GM19467 (cell line): ENCODE results near the gene ADAMTS2.

Experiments used
- ATAC-seq: cut with Tn5 transposase; IDR thresholded peaks from one replicate; pipeline ENCODE4 v1.9.1; 2021; ENCODE audit warnings: mild to moderate bottlenecking, moderate library complexity; ENCODE audit not compliant: unreplicated experiment

Gene ADAMTS2

DNA sequence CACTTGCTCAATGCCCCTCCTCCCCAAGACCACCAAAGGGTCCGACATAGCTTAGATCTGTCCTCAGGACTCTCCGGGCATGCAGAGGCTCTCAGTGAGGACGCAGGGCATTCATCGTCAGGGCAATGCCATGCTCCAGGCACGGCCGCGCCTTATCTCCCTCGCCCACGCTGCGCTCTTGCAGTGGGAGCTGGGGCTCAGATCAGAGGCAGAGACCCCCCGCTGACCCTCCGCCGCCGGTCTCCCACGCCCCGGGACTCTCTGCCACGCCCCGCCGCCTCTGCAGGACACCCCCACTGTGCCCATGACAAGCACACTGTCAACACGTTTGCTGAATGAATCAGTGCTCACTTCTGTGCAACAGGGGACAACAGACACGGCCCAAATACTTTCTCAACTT is 140.7 kb downstream of the ADAMTS2 start:
- no peak for ATAC-seq

DNA sequence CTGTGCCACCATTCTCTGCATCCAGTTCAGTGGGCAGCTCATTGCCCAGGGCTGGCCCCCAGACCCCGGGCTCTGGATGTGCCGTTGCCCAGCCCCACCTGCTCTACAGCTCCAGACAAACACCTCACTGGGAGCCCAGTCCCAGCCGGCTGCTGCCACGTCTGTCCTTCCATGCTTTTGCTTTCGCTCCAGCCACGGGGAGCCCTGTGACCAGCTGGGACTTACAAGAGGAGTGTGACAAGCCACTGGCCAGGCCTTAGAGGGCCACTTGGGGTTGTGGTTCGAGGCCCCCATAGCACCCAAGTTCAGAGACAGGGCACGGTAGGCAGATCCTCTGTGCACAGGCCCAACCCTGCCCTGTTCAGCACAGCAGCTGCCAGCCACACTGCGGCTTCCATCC is 142.0 kb downstream of the ADAMTS2 start:
- ATAC-seq = no peak

DNA sequence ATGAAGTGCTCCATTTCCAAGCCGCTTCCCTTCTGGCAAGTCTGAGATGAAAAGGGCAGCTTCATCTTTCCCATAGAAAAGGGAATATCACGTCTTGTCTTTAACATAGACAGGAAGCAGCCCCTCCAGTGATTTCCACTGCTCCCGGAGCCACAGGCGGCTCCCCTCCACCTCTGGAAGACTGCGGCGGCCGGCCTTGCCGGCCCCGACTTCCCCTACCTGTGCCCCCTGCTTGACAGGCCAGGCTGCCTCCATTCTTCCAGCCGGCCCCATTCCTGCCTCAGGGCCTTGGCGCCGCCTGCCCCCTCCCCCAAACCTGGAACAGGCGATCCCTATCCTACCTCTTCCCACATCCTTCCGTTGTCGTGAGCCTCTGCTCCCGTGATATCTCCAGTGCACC is 143.3 kb downstream of the ADAMTS2 start:
- ATAC-seq = no peak

DNA sequence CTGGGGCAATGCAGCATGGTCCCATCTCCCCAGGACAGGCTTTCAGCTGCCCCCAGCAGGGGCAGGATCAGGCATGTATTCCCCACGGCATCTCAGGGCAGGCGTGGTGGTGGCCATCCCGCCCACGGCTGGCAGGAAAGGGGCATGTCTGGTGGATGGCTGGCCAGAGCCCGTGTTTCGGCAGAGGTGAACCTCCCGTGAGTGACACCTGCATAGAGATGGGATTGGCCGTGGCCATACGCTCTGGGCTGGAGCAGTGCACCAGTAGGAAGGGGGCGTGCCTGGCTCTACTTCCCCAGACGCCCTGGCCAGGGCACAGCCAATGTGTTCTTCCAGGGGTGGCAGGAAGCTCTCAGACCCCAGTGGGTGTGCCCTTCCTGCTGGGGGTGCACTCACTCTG is 146.0 kb downstream of the ADAMTS2 start:
- no peak for ATAC-seq

DNA sequence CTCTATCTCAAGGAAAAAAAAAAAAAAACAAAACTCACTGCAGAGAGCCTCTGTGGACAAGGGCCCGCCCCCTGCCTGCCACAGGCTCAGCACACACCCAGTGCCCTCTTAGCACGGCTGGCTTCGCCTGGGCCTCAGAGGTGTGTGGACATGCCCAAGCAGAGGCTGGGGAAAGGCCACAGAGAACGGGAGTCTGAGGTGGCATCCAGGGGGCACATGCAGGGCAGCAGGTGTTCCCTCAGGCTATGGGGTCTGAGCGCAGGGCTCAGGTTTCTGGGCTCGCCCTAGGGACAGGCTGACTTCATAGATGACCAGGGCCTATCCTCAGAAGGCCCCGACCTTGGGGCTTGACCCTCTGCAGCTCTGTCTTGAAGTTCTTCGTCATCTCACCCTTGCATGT is 146.4 kb downstream of the ADAMTS2 start:
- no peak for ATAC-seq

DNA sequence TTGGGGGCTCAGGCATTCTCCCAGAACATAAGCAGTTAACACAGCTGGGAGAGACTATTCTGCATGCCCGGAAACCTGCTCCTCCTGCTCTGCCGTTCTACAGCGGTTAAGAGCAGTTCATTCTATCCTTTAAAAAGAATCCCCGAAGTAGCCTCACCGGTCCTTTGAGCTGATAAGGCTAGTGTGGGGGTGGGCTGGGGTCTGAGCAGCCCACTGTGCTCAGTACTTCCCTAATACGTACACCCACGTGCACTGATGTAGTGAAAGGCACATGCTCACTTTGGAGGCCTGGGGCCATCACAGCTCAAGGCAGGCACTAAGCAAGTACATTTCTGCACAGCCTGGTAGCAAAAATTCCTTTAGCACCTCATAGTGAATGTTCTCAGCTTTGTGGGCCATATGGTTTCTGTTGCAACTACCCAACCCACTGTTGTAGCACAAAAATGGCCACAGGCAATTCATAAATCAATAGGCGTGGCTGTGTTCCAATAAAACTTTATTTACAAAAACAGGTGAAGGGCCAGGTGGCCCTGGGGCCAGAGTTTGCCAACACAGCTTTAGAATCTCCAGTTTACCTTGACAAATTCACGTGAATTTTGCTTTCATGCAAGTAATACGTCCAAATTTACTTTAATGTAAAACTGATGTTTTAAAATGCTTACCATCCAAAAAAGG is 148.7 kb downstream of the ADAMTS2 start:
- ATAC-seq = no peak

DNA sequence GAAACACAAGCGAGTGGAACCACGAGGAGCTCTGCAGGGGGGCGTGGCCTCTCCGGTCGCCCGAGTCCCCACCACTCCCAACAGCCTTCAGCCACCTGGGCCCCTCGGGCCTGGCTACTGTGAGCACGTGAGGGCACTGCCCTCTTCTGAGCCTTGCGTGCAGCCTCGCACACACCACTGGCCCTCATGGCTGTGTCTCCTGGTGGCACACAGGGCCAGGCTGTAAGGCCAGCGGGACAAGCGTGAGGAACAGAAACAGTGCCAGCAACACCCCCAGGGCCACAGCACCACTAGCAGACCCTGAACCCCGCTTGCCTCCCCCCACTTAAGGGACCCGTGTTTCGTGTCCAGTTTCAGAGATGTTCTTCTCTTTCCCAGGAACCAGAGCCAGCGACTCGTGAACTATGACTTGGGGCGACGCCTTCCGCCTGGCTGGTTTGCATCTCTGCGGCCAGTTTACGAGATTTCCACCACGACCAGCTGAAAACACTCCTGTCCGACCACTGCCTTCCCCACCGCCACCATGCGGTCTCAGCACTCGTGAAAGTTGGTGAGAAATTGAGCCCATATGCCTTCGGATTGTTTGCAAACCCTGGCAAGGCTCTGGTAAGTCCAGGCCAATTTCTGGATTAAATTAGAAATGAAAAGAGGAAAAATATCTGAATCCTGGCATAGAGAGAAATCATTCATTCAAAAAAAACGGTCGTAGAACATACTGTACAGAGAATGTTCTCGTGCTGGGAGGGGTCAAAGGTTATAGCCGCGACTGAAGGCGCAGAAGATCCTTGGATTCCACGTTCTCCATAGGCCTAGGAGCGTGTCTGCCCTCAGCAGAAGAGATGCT is 149.5 kb downstream of the ADAMTS2 start:
- no peak for ATAC-seq

DNA sequence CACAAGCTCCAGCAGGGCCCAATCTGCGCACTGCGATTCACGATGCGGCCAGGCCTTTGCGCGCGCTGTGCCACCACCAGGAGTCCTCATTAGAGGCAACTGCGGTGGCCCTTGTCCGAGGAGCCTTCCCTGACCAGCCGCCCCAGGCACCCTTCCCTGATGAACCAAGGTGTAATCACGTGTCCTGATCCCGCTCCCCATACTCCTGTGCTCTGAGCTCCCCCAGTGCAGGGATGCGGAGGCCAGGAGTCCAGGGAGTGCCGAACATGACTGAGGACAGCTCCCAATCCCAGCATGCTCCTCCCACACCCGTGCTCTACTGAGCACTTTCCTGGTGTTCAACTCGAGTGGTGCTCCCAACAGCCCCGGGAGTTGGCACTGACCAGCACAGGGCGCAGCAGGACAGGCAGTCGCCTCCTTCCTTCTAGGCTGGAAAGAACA is 150.3 kb downstream of the ADAMTS2 start:
- no peak for ATAC-seq

DNA sequence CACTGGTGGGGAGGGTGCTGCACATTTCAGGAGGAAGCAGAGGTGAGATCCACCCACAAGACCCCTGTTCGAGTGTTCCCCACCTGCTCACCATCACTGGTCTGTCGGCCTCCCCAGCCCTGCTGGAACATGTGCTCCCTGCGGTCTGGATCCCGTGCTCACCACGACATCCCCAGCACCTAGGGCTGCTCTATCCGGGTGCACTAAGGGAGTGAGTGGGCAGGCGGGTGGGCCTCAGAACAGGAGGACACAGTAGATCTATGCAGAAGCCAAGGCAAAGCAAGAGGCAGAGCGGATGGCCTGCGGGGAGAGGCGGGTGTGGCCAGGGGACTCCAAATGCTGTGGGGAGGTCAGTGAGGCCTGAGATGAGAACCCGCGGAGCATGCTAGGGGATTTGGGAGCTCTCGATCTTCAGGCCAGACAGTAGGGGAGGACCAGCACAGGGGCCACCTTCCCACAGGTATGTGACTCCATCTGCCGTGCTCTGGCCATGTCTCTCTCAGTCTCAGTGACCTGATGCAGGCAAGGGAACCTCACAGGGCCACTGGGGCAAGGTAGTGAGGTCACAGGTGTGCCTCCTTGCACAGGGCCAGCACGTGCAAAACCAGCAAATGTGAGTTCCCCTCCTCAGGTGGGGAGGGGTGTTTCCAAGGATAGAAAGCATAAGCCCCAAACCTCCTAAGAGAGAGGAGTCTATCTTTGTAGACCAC is 150.9 kb downstream of the ADAMTS2 start:
- no peak for ATAC-seq

DNA sequence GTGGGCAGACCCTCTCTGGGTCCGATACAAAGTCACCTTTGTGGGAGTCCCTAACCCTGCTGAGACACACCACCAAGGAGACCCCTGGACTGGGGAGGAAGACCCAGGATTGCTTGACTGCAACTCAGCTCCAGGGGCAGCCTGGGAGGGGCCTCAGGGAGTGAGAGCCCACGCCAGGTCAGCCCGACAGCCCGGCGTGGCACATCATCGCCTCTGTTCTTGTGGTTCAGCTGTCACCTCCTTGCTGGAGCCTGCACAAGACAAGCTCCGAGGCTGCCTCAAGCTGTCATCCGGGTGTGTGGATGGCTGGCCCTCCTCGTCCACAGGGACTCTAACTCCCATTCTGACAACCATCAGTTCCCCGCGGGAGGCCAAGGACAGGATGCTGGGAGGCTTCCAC is 151.5 kb downstream of the ADAMTS2 start:
- no peak for ATAC-seq

DNA sequence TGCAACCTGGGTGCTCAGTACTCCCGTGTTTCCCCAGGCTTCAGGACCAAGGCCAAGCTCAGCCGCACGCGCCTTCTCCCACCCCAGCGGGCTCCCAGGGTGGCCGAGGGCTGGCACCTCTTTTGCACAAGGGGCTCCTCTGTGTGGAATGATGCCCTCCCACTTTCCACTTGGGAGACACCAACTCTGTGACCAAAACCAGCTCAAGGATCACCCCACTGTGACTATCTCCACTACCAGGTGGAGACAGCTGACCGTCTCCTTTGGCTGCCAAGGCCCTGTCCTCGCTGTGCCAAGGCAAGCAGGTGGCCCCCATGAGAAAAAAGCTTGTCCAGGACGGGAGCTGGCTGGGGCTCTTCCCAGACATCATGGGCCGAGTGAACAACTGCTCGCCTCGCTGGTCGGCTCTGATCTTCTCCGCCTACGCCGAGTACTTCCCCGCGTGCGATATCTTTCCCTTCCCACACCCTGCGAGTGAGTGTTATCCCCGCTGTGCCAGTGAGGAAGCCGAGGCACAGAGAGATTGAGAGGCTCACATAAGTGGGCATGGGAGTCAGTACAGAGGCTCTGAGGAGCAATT is 152.3 kb downstream of the ADAMTS2 start:
- ATAC-seq = no peak

DNA sequence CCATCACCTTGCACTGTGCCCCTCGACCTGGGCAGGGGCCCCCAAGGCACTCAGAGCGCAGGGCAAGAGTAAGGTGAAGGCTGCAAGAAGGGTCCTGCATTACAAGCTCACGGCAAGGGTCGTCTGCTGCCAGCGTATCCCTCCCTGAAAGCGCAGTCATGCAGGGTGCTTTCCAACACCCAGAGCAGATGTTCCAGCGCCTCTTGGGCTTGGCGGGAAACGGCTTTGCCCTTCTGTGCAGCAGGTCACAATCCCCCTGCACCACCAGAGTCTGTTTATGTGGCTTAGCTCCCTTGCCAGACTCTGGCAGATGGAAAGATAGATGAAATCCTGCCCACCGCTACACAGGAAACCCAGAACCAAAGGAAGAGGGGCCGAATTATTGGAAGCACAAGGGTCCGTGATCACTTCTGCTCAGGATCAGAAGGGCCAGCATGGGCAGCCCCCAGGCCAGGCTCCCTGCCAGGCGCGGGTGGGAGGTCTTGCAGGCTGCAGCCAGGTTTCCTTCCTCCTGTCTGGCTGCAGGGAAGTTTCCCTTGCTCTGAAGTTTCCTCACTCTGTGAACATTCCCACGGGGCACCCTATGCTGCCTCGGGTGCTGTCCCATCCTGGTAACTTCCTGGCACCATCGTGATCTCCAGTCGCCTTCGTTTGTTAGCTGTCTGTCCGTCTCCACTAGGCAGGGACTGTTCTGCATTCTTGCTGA is 152.9 kb downstream of the ADAMTS2 start:
- ATAC-seq = no peak

DNA sequence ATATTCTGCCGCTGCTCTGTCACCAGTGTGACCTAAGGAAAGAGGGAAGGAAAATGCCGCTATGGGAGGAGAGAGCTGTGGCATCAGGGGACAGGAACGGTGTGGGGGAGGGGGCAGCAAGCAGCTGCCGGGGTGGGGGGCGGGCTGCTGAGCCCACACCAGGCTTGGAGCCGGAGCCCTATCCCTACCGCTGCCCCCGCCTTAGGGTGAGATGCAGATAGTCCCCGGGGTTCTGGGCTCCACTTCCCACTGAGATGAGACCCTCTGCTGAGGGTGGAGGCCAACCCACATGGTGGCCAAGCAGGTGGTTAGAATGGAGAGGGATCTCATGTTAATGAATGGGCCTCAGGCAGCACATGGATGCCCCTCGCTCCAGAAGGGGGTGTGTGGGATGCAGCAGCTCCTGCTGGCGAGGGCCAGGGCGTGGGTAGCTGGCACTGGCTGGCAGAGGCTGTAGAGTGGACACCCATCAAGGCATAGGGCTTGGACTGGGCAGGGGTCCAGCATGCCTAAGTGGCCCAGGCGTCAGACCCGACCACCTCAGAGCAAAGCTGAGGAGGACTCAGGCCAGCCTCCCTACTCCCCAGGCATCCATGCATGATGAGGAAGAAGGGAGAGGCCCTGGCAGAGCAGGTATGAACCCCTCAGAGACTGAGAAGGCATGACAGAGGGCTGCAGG is 153.6 kb downstream of the ADAMTS2 start:
- no peak for ATAC-seq

DNA sequence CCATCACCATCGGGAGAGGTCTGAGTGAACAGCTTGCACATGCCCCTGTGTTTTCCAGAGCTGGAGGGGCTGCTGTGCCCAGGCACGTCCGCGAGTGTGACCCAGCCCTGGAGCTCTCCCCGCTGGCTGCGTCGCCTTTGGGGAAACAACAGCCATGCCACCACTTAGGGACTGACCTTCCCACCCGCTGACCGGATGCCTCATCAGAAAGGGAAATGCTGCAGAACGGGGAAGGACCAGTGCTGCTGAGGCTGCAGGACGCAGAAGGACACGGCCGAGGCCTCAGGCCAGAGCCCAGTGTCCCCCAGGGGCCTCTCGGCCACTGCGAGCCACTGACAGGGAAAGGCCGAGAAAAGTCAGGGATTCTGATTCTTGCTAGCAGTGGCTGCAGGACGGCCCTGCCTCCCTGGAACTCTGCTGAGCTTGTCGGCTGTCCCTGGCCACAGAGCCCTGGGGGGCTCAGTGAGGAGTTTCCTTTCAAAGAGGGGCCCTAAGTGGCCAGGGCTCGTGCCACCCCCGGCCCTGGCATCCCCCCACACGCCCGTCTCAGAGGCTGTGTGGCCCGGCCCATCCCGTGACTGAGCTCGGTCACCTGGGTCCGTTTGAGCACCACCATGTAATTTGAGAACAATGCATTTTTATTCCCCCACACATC is 154.3 kb downstream of the ADAMTS2 start:
- no peak for ATAC-seq

DNA sequence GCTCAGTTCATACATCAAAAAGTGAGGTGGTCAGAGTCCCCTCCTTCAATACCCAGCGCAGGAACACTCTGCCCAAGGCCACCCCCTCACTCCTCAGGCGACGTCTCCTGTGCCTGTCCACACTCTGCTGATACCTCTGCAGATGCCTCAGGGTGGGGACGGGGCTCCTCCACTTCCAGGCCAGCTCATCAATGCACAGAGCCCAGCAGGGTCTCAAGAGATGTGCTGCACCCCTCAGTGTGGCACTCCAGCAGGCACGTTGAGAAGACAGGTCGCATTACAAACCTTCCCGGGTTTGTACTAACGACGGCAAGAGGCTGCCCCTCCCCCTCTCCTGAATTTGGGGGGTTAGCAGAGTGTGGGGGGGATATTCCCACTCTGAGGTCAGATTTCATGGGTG is 156.6 kb downstream of the ADAMTS2 start:
- no peak for ATAC-seq

DNA sequence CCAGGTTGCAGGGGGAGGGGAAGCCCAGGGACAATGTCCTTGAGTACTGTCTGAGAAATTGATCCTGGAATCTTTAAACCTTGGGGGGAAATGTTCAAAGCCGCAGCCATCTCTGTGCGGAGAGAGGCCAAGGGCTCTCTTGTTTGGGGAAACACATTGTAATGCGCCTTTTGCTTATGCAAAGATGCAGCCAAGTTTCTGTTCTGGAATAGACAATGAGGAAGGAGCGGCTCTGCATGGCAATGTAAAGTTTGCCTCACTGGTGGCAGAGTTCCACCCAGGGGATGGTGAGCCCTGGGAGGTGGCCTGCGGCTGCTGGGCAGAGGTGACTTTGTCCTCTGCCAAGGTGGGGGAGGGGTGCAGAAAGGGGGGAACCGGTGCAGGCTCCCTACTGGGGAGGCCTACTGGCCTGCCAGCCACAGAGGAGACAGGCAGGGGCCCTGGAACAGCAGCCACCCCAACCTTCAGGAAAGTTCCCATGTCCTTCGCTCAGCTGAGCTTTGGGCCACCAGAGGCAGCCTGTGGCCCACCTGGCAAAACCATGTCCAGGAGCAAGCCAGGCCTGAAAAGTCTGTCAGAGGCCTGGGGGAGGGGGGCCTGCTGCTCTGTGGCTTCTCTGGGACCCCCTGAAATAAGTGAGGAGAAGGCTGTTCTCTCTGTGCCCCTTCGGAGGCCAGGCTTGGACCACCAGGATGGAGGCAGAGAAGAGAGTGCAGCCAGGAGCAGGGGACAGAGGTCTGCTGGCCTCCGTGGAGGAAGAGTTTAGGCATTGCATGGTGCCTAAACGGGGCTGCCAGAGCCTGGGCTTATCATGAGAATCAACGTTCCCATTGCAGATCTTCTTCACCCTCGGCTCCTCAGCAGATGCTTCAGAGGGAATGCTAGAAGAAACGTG is 157.3 kb downstream of the ADAMTS2 start:
- ATAC-seq = no peak

DNA sequence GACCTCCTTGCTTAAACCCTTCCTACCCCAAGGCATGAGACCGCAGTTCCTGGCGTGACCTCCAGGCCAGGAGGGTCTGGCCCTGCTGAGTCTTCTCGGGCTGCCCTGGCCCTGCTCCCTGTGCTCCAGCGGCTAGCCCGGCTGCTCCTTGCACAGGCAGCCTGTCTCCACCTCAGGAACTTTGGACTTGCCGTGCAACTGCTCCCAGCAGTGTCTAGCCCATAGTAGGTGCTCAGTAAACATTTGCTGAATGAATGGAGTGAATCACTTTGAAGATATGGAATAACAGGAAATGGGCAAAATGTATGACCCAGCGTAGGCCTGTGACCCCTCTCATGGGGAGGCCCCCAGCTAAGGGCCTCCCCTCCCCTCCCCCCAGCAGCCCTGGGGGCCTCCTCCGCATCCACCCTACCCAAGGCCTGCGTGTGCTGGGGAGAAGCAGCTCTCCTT is 158.0 kb downstream of the ADAMTS2 start:
- ATAC-seq = no peak

DNA sequence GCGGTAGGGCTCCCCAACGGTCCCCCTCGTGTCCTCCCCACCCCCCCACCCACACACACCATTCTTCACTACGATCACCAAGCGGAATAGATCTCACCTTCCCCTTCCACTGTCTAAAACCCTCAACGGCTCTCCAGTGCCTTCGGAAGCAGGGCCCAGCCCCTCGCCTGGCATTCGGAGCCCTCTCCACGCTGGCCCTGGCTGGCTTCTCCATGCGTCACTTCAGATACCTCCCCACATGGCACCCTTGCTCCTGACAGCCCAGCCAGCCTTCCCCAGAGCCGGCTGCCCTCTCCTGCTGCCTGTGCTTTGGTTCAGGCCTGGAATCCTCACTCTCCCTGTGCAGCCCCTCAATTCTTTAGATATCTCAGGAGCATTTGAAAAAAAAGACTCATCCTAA is 158.5 kb downstream of the ADAMTS2 start:
- ATAC-seq = no peak

DNA sequence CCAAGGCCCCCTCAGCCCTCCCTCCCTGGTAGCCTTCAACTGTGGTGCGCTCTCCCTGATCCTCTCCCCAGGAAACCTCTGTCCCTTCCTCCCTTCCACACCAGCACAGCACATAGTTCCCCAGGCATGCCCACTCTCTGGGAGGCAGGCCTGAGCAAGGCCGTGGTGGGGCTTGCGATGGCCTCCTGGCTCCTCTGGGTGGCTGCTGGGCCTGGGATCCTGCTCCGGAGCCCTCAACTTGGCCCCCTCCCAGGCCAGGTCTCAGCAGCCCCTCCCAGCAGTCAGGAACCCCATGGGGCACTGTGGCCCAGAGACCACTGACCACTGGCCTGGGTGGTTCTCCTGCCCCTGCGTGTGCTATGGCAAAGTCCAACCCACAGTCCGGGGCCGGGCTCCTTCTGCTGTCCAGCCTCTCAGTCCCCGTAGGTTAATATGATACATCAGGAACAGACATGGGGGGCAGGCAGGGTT is 159.3 kb downstream of the ADAMTS2 start:
- no peak for ATAC-seq
